Esophagus muscularis mucosa (tissue), 2 donors: ENCODE measurements around the gene GFRA1.

ENCODE experiments used
- POLR2A ChIP-seq: fragments of 450-650 bp; IDR thresholded peaks from one replicate; pipeline ENCODE4 v1.6.1; 2017; ENCODE audit warnings: antibody characterized with exemption, moderate library complexity, mild to moderate bottlenecking, low read depth
- POLR2AphosphoS5 ChIP-seq, 2 donors: sonication (generic); formaldehyde crosslinking; IDR thresholded peaks; one replicate each; pipeline ENCODE4 v1.6.1; 2017; ENCODE audit warnings: antibody characterized with exemption in 2 of 2

- TF ChIP-seq POLR2A: no peak
- no peak for TF ChIP-seq POLR2AphosphoS5 (IDR thresholded peaks at IDR 0.05)
Observed at GRCh38 chr10:116014326-116014725, 258.7 kb downstream of the GFRA1 start.
